Measurements from ENCODE around the gene HBQ1.
A peak's percentile ranks its signal among the peaks of the same experiment; 100 is the strongest.
"Not testable (repeated sequence)": the region's sequence is repeated elsewhere in the genome, so short reads cannot be mapped to it uniquely, and the experiment has no call there.

The HBQ1 gene

GRCh38 chr16:211631-212180 is 31.4 kb downstream of the HBQ1 start:
- not testable (repeated sequence) for DNase-seq (ENCODE audit: low spot score)

GRCh38 chr16:212999-213398 is 32.7 kb downstream of the HBQ1 start:
- no peak for DNase-seq (ENCODE audit: low spot score)

- DNase-seq (ENCODE audit: low spot score), result no peak
Observed at GRCh38 chr16:220021-220420, 39.8 kb downstream of the HBQ1 start.

GRCh38 chr16:228151-228851 is 48.0 kb downstream of the HBQ1 start:
- no peak for DNase-seq (ENCODE audit: low spot score)

DNA sequence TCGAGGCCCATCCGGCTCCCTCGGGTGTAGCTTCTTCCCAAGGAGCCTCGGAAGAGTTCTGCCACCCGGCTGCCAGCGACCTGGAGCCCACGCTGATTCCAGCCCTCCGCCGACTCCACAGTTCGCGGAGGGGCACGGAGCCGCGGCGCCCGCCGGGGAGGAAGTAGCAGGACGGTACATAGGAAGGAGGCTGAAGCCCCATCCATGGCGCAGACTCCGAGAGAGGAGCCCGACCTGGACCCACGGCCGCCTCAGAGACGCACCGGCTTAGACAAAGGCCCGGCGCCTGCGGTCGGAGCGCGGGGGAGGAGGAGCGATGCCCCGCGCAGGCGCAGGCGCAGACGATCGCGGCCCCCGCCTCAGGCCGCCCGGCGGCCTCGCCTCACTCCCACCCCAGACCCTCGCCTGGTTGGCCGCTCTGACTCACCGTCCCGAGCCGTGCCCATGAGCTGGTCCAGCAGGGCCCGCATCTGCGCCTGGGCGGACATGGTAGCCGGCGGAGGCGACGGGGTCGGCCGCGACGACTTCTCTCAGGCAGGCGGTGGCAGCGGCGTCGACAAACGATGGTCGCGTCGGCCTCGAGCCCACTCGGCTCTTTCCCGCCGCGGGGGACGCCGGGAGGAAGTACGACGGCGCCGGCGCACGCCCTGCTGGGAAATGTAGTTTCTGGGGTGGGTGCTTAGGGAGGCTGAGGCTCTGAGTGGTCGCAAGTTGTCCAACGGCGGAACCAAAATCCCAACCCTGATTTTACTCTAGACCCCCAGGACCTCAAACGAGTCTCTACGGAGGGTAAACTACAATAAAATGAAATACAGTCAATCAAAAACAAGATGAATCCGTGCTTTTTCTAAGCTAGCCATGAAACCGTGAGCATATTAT is 48.8 kb downstream of the HBQ1 start, which contains the start of gene LUC7L:
Gene LUC7L (minus strand): TSS at position 598 of the 879 bp plus-strand sequence. CDS start 110 bp downstream, at position 488.
- peak; percentile 88 for DNase-seq (ENCODE audit: low spot score)

GRCh38 chr16:229731-230281 is 49.5 kb downstream of the HBQ1 start:
- no peak for DNase-seq (ENCODE audit: low spot score)

DNA sequence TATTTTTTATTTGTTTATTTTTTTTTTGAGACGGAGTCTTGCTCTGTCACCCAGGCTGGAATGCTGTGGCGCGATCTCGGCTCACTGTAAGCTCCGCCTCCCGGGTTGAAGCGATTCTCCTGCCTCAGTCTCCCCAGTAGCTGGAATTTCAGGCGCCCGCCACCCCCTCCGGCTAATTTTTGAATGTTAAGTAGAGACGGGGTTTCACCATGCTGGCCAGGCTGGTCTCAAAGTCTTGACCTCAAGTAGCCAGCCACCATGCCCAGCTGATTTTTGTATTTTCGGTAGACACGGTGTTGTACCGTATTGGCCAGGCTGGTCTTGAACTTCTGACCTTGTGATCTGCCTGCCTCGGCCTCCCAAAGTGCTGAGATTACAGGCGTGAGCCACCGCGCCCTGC is 50.1 kb downstream of the HBQ1 start:
- not testable (repeated sequence) for DNase-seq (ENCODE audit: low spot score)
